Fibroblast of lung (primary cell): ENCODE data around the gene HINT3. TPM values are rescaled to one million over a fixed set of nuclear protein-coding genes. Genes with fewer than 3 reads are reported as not detected.
"Not testable (repeated sequence)": the region's sequence is repeated elsewhere in the genome, so short reads cannot be mapped to it uniquely, and the experiment has no call there.

Experiments
- DNase-seq, 2 donors: peaks; one replicate each; pipeline versions ENCODE4 v3.0.0 to v3.0.0-alpha.2; 2010; ENCODE audit warnings: low read depth in 2 of 2
- H2AFZ ChIP-seq: 2 replicates; pipeline ENCODE4 v1.5.1; 2012; ENCODE audit warnings: low read length, control low read depth, inconsistent platforms
- H3K27ac ChIP-seq: 2 replicates; pipeline ENCODE4 v1.5.1; 2011; ENCODE audit warnings: low read length, control low read depth; ENCODE audit not compliant: insufficient read depth
- H3K27me3 ChIP-seq: 2 replicates; pipeline ENCODE4 v1.5.1; 2011; ENCODE audit warnings: mild to moderate bottlenecking, low read length; ENCODE audit not compliant: control insufficient read depth, insufficient read depth
- H3K36me3 ChIP-seq: 2 replicates; pipeline ENCODE4 v1.5.1; 2011; ENCODE audit warnings: low read length; ENCODE audit not compliant: control insufficient read depth, insufficient read depth
- H3K4me1 ChIP-seq: 2 replicates; pipeline ENCODE4 v1.5.1; 2011; ENCODE audit warnings: low read length; ENCODE audit not compliant: control insufficient read depth, insufficient read depth; ENCODE audit errors: extremely low read depth
- H3K4me2 ChIP-seq: 2 replicates; pipeline ENCODE4 v1.5.1; 2011; ENCODE audit warnings: low read length, control low read depth; ENCODE audit not compliant: insufficient read depth; ENCODE audit errors: extremely low read depth
- H3K4me3 ChIP-seq, 4 experiments: fragments of 200-600 bp in 1 of 4; sonication (generic) in 1 of 4; replicated peaks in 1 of 4; 2 replicates each; pipeline ENCODE4 v1.5.1; 2011 to 2016; ENCODE audit warnings: low read length in 4 of 4, low read depth in 3 of 4, mild to moderate bottlenecking in 3 of 4, control low read depth in 2 of 4, inconsistent platforms in 1 of 4, mixed read lengths in 1 of 4; ENCODE audit not compliant: insufficient read depth in 1 of 4; ENCODE audit errors: control extremely low read depth in 1 of 4
- H3K79me2 ChIP-seq: 2 replicates; pipeline ENCODE4 v1.5.1; 2012; ENCODE audit warnings: mild to moderate bottlenecking, low read length, inconsistent platforms; ENCODE audit not compliant: control insufficient read depth, insufficient read depth
- H3K9ac ChIP-seq: 2 replicates; pipeline ENCODE4 v1.5.1; 2011; ENCODE audit warnings: mild to moderate bottlenecking, low read length, control low read depth; ENCODE audit not compliant: insufficient read depth
- H3K9me3 ChIP-seq: 2 replicates; pipeline ENCODE4 v1.5.1; 2012; ENCODE audit warnings: low read depth, low read length; ENCODE audit not compliant: control insufficient read depth, insufficient read depth
- H4K20me1 ChIP-seq: 2 replicates; pipeline ENCODE4 v1.5.1; 2011; ENCODE audit warnings: low read length; ENCODE audit not compliant: control insufficient read depth, insufficient read depth; ENCODE audit errors: extremely low read depth
- CTCF ChIP-seq, 2 donors: IDR thresholded peaks in 1 of 2; conservative IDR thresholded peaks in 1 of 2; 1 replicate in 1 of 2; 2 replicates in 1 of 2; pipeline ENCODE4 v1.5.1; 2011 to 2012; ENCODE audit warnings: low read length in 2 of 2, control low read depth in 1 of 2, inconsistent platforms in 1 of 2, low read depth in 1 of 2, mild to moderate bottlenecking in 1 of 2
- EZH2 ChIP-seq: IDR thresholded peaks from 2 replicates; pipeline ENCODE4 v1.5.1; 2012; ENCODE audit warnings: low read length, control low read depth, mild to moderate bottlenecking; ENCODE audit errors: missing control alignments
- polyA plus RNA-seq, 2 donors: library from polyadenylated mRNA; depleted of rRNA in 1 of 2; stranded (reverse) in 1 of 2; unstranded in 1 of 2; fragments of >200 nt; gene quantifications; 2 replicates each; pipeline ENCODE4 v1.2.1, GENCODE V29; 2011 to 2012; ENCODE audit warnings: missing spikeins in 1 of 2
- total RNA-seq: library from RNA; depleted of rRNA; stranded (reverse); fragments of >200 nt; gene quantifications from 2 replicates; pipeline ENCODE4 v1.2.1, GENCODE V29; 2014

HINT3 gene
- total and polyA plus RNA-seq, 2 donors (not counting 1 experiment from before 2014, with no cell fraction given): 2.1 to 36.8 TPM

GRCh38 chr6:125948455-125948854, 8.1 kb upstream of the HINT3 start:
- no peaks in the 10 kb centered on the region for H3K79me2 ChIP-seq
- H3K27ac ChIP-seq: no peak overlapping the region
- no peaks in the 10 kb centered on the region for H3K9me3 ChIP-seq
- H3K9ac ChIP-seq: no peak overlapping the region
- H2AFZ ChIP-seq: no peak overlapping the region
- TF ChIP-seq CTCF (conservative IDR thresholded peaks at IDR 0.05 in 1 of 2, IDR thresholded peaks at IDR 0.05 in 1 of 2; ENCODE audit: low read depth in 1 of 2, low read length in 2 of 2): no peak
- no peak for TF ChIP-seq EZH2
- no peaks in the 10 kb centered on the region for H4K20me1 ChIP-seq
- H3K4me2 ChIP-seq: no peak overlapping the region
- no peaks in the 10 kb centered on the region for H3K27me3 ChIP-seq
- no peak for DNase-seq
- no peak overlapping the region for H3K4me3 ChIP-seq
- peaks cover 14% of the 10 kb centered on the region for H3K4me1 ChIP-seq
- no peaks in the 10 kb centered on the region for H3K36me3 ChIP-seq

GRCh38 chr6:125949069-125949468, 7.5 kb upstream of the HINT3 start:
- no peaks in the 10 kb centered on the region for H3K36me3 ChIP-seq
- TF ChIP-seq EZH2: no peak
- no peak for TF ChIP-seq CTCF (conservative IDR thresholded peaks at IDR 0.05 in 1 of 2, IDR thresholded peaks at IDR 0.05 in 1 of 2; ENCODE audit: low read depth in 1 of 2, low read length in 2 of 2)
- H3K27me3 ChIP-seq: no peaks in the 10 kb centered on the region
- no peak overlapping the region for H3K4me2 ChIP-seq
- DNase-seq: no peak
- peaks cover 14% of the 10 kb centered on the region for H3K4me1 ChIP-seq
- H3K4me3 ChIP-seq: no peak overlapping the region
- no peaks in the 10 kb centered on the region for H3K79me2 ChIP-seq
- H3K9me3 ChIP-seq: no peaks in the 10 kb centered on the region
- no peak overlapping the region for H3K27ac ChIP-seq
- H2AFZ ChIP-seq: no peak overlapping the region
- H4K20me1 ChIP-seq: no peaks in the 10 kb centered on the region
- H3K9ac ChIP-seq: no peak overlapping the region

GRCh38 chr6:125950293-125950692, 6.3 kb upstream of the HINT3 start:
- Histone ChIP-seq H3K27me3 (no peaks in the 10 kb centered on the region), H4K20me1 (no peaks in the 10 kb centered on the region), H3K36me3 (no peaks in the 10 kb centered on the region), H3K9me3 (no peaks in the 10 kb centered on the region), H3K27ac (no peak overlapping the region), H3K4me2 (no peak overlapping the region), H2AFZ (no peak overlapping the region), H3K4me3 (no peak overlapping the region), H3K79me2 (no peaks in the 10 kb centered on the region), H3K9ac (no peak overlapping the region), H3K4me1 (peaks cover 10% of the 10 kb centered on the region)
- DNase-seq: peak; percentile 68 to 82
- TF ChIP-seq CTCF (conservative IDR thresholded peaks at IDR 0.05 in 1 of 2, IDR thresholded peaks at IDR 0.05 in 1 of 2; ENCODE audit: low read depth in 1 of 2, low read length in 2 of 2): no peak
- TF ChIP-seq EZH2: no peak

- H3K79me2 ChIP-seq, H2AFZ ChIP-seq, H3K36me3 ChIP-seq, H3K9ac ChIP-seq, H3K9me3 ChIP-seq, H4K20me1 ChIP-seq, DNase-seq, H3K4me2 ChIP-seq, H3K27me3 ChIP-seq, H3K4me3 ChIP-seq, H3K27ac ChIP-seq, H3K4me1 ChIP-seq: not testable (repeated sequence)
Observed at GRCh38 chr6:125950716-125951115, 5.9 kb upstream of the HINT3 start.
